Testis (tissue), 3 donors: ENCODE measurements around the gene CLCN7. TPM values are rescaled to one million over a fixed set of nuclear protein-coding genes. Genes with fewer than 3 reads are reported as not detected.

Experiments
- DNase-seq: peaks from one replicate; pipeline ENCODE4 v3.0.0-alpha.2; 2019
- H3K27ac ChIP-seq, 2 donors: fragments of 200-600 bp; sonication (generic); one replicate each; pipeline ENCODE4 v1.5.1; 2019
- H3K27me3 ChIP-seq: fragments of 200-600 bp; sonication (generic); one replicate; pipeline ENCODE4 v1.5.1; 2019
- H3K36me3 ChIP-seq: fragments of 200-600 bp; sonication (generic); one replicate; pipeline ENCODE4 v1.5.1; 2017; ENCODE audit warnings: low read depth; ENCODE audit errors: missing control alignments
- H3K4me1 ChIP-seq: fragments of 200-600 bp; sonication (generic); one replicate; pipeline ENCODE4 v1.5.1; 2019
- H3K4me3 ChIP-seq, 2 donors: fragments of 200-600 bp; sonication (generic); one replicate each; pipeline ENCODE4 v1.5.1; 2017 to 2019
- H3K9me3 ChIP-seq: fragments of 200-600 bp; sonication (generic); one replicate; pipeline ENCODE4 v1.5.1; 2017
- POLR2A ChIP-seq: fragments of 450-650 bp; IDR thresholded peaks from one replicate; pipeline ENCODE4 v1.6.1; 2017; ENCODE audit warnings: antibody characterized with exemption, mild to moderate bottlenecking, moderate library complexity
- WGBS, 2 donors: methylation state at CpG; one replicate each; pipeline ENCODE4 v1.1.5; 2018; 5-methylcytosine and 5-hydroxymethylcytosine counted together
- intact Hi-C: fragments of 100-400 bp; cut with DNase I; formaldehyde crosslinking; loops from one replicate; pipeline ENCODE4 v1.15.1; 2023; ENCODE audit warnings: low total_unique reads
- polyA plus RNA-seq: library from polyadenylated mRNA; stranded (reverse); fragments of 350-450 nt; fragmentation: Illumina TruSeq; extraction: RNeasy Lipid Tissue Mini Kit (QIAGEN cat#74804); gene quantifications from one replicate; pipeline ENCODE4 v1.2.3, GENCODE V29; 2014; ENCODE audit warnings: low read depth, low replicate concordance; ENCODE audit not compliant: insufficient read depth
- total RNA-seq, 2 donors: library from RNA; depleted of rRNA; stranded (reverse); fragments of >200 nt; gene quantifications; one replicate each; pipeline ENCODE4 v1.2.3, GENCODE V29; 2016
- TF ChIP-seq, protein P1 (sequence below), 3 experiments: fragments of 450-650 bp in 2 of 3; fragments of 200-600 bp in 1 of 3; sonication (generic) in 1 of 3; IDR thresholded peaks; one replicate each; pipeline ENCODE4 v1.5.1; 2016 to 2019; ENCODE audit warnings: antibody characterized with exemption in 3 of 3, mild to moderate bottlenecking in 2 of 3, moderate library complexity in 1 of 3

The CLCN7 gene
- total and polyA plus RNA-seq, 3 donors from 2014 or later, result 79.6 to 160 (median 152) TPM

DNA sequence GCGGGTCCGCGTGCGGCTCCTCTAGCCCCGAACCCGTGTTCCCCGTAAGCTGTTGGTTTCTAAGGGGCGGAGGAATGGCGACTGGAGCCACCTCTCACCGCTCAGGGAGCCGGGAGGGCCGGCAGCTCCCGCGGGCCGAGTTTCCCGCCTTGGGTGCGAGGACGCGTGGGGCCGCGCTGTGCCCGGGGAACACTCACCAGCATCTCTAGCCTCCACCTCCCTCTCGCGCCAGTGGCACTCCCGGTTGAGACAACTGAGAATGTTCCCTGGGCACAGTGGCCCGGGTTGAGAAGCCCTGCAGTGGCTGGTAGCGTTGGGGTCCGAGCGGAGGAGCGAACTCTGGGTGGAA is 18.9 kb upstream of the CLCN7 start:
- 0 to 1% methylated on average over 23 to 30 of the region's 30 CpGs for WGBS, 2 donors
- no peak for DNase-seq
- TF ChIP-seq, protein P1, sequence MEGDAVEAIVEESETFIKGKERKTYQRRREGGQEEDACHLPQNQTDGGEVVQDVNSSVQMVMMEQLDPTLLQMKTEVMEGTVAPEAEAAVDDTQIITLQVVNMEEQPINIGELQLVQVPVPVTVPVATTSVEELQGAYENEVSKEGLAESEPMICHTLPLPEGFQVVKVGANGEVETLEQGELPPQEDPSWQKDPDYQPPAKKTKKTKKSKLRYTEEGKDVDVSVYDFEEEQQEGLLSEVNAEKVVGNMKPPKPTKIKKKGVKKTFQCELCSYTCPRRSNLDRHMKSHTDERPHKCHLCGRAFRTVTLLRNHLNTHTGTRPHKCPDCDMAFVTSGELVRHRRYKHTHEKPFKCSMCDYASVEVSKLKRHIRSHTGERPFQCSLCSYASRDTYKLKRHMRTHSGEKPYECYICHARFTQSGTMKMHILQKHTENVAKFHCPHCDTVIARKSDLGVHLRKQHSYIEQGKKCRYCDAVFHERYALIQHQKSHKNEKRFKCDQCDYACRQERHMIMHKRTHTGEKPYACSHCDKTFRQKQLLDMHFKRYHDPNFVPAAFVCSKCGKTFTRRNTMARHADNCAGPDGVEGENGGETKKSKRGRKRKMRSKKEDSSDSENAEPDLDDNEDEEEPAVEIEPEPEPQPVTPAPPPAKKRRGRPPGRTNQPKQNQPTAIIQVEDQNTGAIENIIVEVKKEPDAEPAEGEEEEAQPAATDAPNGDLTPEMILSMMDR (IDR thresholded peaks at IDR 0.05), result no peak
- TF ChIP-seq POLR2A, result no peak

DNA sequence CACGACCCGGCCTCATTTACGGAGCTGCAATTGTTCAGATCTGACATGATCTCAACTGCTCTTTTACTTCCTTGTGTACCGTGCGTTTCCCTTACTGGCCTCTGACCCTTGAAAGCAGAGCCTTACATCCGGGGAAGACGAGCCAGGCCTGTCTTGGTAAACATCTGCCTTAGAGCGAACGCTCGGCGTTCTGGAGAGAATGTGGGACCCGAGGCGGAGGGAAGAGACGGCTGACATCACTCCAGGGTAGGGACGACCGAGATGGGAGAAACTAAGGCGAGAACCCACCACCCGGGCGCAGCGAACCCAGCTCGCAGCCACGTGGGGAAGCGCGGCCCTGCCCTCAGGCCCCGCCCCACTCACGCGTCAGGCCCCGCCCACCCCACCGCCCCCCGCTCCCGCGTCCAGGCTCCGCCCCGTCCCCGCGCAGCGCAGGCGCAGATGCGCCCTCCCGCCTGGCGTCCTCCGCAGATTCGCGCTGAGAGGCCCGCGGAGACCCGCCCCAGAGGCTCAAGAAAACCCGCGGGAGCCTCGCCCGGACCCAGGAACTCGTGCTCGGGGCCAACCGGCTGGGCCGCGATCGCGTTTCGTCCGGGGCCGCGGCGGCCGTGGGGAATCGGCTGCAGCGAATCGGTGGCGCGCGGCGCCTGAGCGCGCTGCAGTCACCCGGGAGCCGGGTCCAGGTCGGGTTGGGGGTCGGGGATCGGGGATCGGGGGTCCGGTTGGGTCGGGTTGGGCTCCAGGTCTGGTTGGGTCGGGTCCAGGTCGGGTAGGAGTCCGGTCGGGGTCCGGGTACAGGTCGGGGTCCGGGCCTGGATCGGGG is 18.3 kb upstream of the CLCN7 start, which contains the start of gene TELO2:
Gene TELO2 (plus strand): TSS at position 438 of the 823 bp plus-strand sequence. CDS start 922 bp downstream, outside the sequence.
- H3K4me1 ChIP-seq, result peaks cover 15% of the 10 kb centered on the region
- H3K27me3 ChIP-seq, result no peaks in the 10 kb centered on the region
- peak within 1 kb of the TSS; percentile 80 to 82 for H3K27ac ChIP-seq
- peak within 1 kb of the TSS; percentile 69 to 91 for H3K4me3 ChIP-seq
- WGBS, 2 donors, result 1 to 3% methylated on average over 25 to 47 of the region's 89 CpGs
- intact Hi-C loops, result loop anchor here (5.0 kb wide), 1 partner anchor 119 kb away; the partner anchor contains the start of genes CRAMP1 and IFT140
- DNase-seq, result peak; percentile 84
- H3K9me3 ChIP-seq, result no peaks in the 10 kb centered on the region
- H3K36me3 ChIP-seq, result no peaks in the 10 kb centered on the region
- TF ChIP-seq, protein P1 (IDR thresholded peaks at IDR 0.05), result peak in 1 of 3 experiments; percentile 21
- TF ChIP-seq POLR2A, result no peak

More for the DNA sequence above, 18.9 kb upstream of the CLCN7 start:
- Histone ChIP-seq H3K27ac (peak overlapping the region; percentile 80 to 82), H3K9me3 (no peaks in the 10 kb centered on the region), H3K36me3 (no peaks in the 10 kb centered on the region), H3K4me1 (peaks cover 15% of the 10 kb centered on the region), H3K4me3 (peak overlapping the region; percentile 69 to 91), H3K27me3 (no peaks in the 10 kb centered on the region)
- intact Hi-C loops, result loop anchor here (5.0 kb wide), 1 partner anchor 119 kb away; the partner anchor contains the start of genes CRAMP1 and IFT140

DNA sequence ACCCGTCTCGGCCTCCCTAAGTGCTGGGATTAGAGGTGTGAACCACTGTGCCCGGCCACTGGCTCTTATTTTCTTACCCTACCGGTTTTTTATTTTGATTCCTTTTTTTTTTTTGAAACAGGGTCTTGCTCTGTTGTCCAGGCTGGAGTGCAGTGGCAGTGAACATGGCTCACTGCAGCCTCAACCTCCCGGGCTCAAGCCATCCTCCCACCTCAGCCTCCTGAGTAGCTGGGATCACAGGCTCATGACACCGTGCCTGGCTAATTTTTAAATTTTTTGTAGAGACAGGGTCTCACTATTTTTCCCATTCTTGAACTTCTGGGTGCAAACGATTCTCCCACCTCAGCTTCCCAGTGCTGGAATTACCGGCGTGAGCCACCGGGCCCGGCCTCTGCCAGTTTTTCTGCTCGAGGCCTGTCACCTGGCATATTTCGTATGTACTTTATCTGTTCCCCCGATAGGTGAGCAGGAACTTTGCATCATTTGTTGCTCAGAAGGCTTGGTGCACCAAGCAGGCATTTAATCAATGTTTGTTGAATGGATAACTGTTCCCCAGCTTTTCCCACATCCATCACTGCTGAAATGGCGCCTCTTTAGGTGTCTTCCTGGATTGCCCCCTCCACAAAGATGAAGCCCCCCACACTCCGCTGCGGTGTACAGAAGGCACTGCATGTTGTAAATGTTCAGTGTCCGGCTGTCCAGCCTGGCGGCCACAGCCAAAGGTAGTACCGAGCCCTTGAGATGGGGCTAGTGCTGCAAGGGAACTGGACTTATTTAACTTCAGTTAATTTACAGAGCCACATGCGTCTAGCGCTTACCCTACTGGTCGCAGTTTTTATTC is 17.5 kb upstream of the CLCN7 start:
- no peak for TF ChIP-seq POLR2A
- TF ChIP-seq, protein P1 (IDR thresholded peaks at IDR 0.05), result no peak

DNA sequence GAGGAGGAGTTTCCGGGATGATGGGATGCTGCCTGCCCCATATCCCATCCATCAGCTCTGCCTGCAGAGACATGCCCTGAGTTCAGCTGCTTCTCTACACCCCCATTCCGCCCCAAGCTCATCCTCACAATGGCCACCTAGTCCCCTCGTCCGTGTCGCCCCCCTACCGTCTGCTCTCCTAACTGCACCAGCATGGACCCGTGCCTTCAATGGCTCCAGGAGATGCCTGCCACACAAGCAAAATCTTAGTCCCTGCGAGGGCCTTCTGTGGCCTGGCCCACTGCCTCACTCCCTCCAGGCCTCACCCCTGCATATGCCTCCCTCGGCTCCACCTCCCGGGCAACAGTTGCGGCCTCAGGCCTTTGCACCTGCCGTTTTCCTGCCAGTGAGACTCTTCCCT is 16.5 kb upstream of the CLCN7 start:
- no peak for TF ChIP-seq POLR2A
- TF ChIP-seq, protein P1 (IDR thresholded peaks at IDR 0.05), result no peak
- Histone ChIP-seq H3K4me1 (peaks cover 15% of the 10 kb centered on the region), H3K9me3 (no peaks in the 10 kb centered on the region), H3K27ac (no peak overlapping the region), H3K27me3 (no peaks in the 10 kb centered on the region), H3K4me3 (no peak overlapping the region), H3K36me3 (no peaks in the 10 kb centered on the region)
- intact Hi-C loops, result loop anchor here (5.0 kb wide), 1 partner anchor 121 kb away; the partner anchor contains the start of genes CRAMP1 and IFT140
- DNase-seq, result no peak
- WGBS, 2 donors, result 86 to 90% methylated on average over 12 of the region's 12 CpGs

More for the DNA sequence above, 17.5 kb upstream of the CLCN7 start:
- DNase-seq, result no peak
- Histone ChIP-seq H3K4me1 (peaks cover 15% of the 10 kb centered on the region), H3K9me3 (no peaks in the 10 kb centered on the region), H3K27ac (peak overlapping the region; percentile 80 to 82), H3K27me3 (no peaks in the 10 kb centered on the region), H3K4me3 (peak overlapping the region; percentile 69 to 91), H3K36me3 (no peaks in the 10 kb centered on the region)
- WGBS, 2 donors, result 78 to 81% methylated on average over 23 of the region's 23 CpGs
- intact Hi-C loops, result loop anchor here (5.0 kb wide), 1 partner anchor 120 kb away; the partner anchor contains the start of genes CRAMP1 and IFT140
